IPS-18c (cell line): ENCODE results near the gene CYP3A4.
"Not testable (repeated sequence)": the region's sequence is repeated elsewhere in the genome, so short reads cannot be mapped to it uniquely, and the experiment has no call there.

Experiments used
- H3K4me3 ChIP-seq: 2 replicates; pipeline ENCODE4 v1.7.0; 2013; ENCODE audit warnings: low read depth, mild to moderate bottlenecking, low read length, moderate library complexity; ENCODE audit not compliant: insufficient read depth
- H3K9me3 ChIP-seq: one replicate; pipeline ENCODE4 v1.6.1; 2013; ENCODE audit warnings: mild to moderate bottlenecking, low read length, moderate library complexity; ENCODE audit not compliant: control insufficient read depth, insufficient read depth

The CYP3A4 gene

GRCh38 chr7:99784007-99784406 is at the start of gene CYP3A4:
Gene CYP3A4, minus strand, starts transcription at chr7:99784184. Its CDS starts 103 bp downstream, at chr7:99784081.
- Histone ChIP-seq H3K9me3 (no peaks in the 10 kb centered on the region), H3K4me3 (no peak within 1 kb of the TSS)

- no peak overlapping the region for H3K4me3 ChIP-seq
- no peaks in the 10 kb centered on the region for H3K9me3 ChIP-seq
Observed at GRCh38 chr7:99833289-99833877, 49.4 kb upstream of the CYP3A4 start.

GRCh38 chr7:99831595-99831994 is 47.6 kb upstream of the CYP3A4 start:
- Histone ChIP-seq H3K9me3 (no peaks in the 10 kb centered on the region), H3K4me3 (no peak overlapping the region)

GRCh38 chr7:99829524-99830160 is 45.7 kb upstream of the CYP3A4 start:
- Histone ChIP-seq H3K4me3 (no peak overlapping the region), H3K9me3 (no peaks in the 10 kb centered on the region)

GRCh38 chr7:99828811-99829210 is 44.8 kb upstream of the CYP3A4 start:
- H3K9me3 ChIP-seq = no peaks in the 10 kb centered on the region
- H3K4me3 ChIP-seq = no peak overlapping the region

- H3K4me3 ChIP-seq = no peak overlapping the region
- H3K9me3 ChIP-seq = no peaks in the 10 kb centered on the region
Observed at GRCh38 chr7:99827040-99827778, 43.2 kb upstream of the CYP3A4 start.

GRCh38 chr7:99825873-99826272 is 41.9 kb upstream of the CYP3A4 start:
- no peak overlapping the region for H3K4me3 ChIP-seq
- no peaks in the 10 kb centered on the region for H3K9me3 ChIP-seq

- H3K4me3 ChIP-seq = no peak overlapping the region
- H3K9me3 ChIP-seq = no peaks in the 10 kb centered on the region
Observed at GRCh38 chr7:99825452-99825851, 41.5 kb upstream of the CYP3A4 start.

- no peak overlapping the region for H3K4me3 ChIP-seq
- no peaks in the 10 kb centered on the region for H3K9me3 ChIP-seq
Observed at GRCh38 chr7:99824091-99824490, 40.1 kb upstream of the CYP3A4 start.

- Histone ChIP-seq H3K4me3 (no peak overlapping the region), H3K9me3 (no peaks in the 10 kb centered on the region)
Observed at GRCh38 chr7:99822731-99823718, 39.0 kb upstream of the CYP3A4 start.

- Histone ChIP-seq H3K4me3 (no peak overlapping the region), H3K9me3 (no peaks in the 10 kb centered on the region)
Observed at GRCh38 chr7:99820408-99821027, 36.5 kb upstream of the CYP3A4 start.

GRCh38 chr7:99808766-99809165 is 24.8 kb upstream of the CYP3A4 start:
- Histone ChIP-seq H3K4me3 (no peak overlapping the region), H3K9me3 (no peaks in the 10 kb centered on the region)

- Histone ChIP-seq H3K4me3 (no peak overlapping the region), H3K9me3 (peaks cover 2% of the 10 kb centered on the region)
Observed at GRCh38 chr7:99806839-99807478, 23.0 kb upstream of the CYP3A4 start.

- Histone ChIP-seq H3K4me3 (no peak overlapping the region), H3K9me3 (peaks cover 2% of the 10 kb centered on the region)
Observed at GRCh38 chr7:99805641-99806040, 21.7 kb upstream of the CYP3A4 start.

GRCh38 chr7:99803118-99803517 is 19.1 kb upstream of the CYP3A4 start:
- H3K9me3 ChIP-seq, H3K4me3 ChIP-seq: not testable (repeated sequence)

GRCh38 chr7:99801407-99801806 is 17.4 kb upstream of the CYP3A4 start:
- not testable (repeated sequence) for H3K9me3 ChIP-seq, H3K4me3 ChIP-seq
